Smooth muscle cell of the brain vasculature (primary cell): ENCODE data around the gene ALKBH5.

Source experiments
- DNase-seq: peaks from one replicate; pipeline ENCODE4 v3.0.0-alpha.2; 2012; ENCODE audit warnings: low read depth, low spot score

The ALKBH5 gene

GRCh38 chr17:18158022-18158600, 25.5 kb upstream of the ALKBH5 start:
- DNase-seq, result no peak

- DNase-seq, result no peak
These were observed 24.0 kb upstream of the ALKBH5 start for GRCh38 chr17:18159551-18160120.

- no peak for DNase-seq
These were observed 23.3 kb upstream of the ALKBH5 start for GRCh38 chr17:18160128-18160856.

- no peak for DNase-seq
These were observed 22.2 kb upstream of the ALKBH5 start for GRCh38 chr17:18161207-18162145.

GRCh38 chr17:18163547-18163946, 20.1 kb upstream of the ALKBH5 start:
- DNase-seq, result no peak

- DNase-seq, result no peak
These were observed 16.7 kb upstream of the ALKBH5 start for GRCh38 chr17:18166894-18167293.

GRCh38 chr17:18167421-18167820, 16.2 kb upstream of the ALKBH5 start:
- no peak for DNase-seq

- no peak for DNase-seq
These were observed 10.9 kb upstream of the ALKBH5 start for GRCh38 chr17:18172531-18173278.

GRCh38 chr17:18173740-18174139, 9.9 kb upstream of the ALKBH5 start:
- no peak for DNase-seq

GRCh38 chr17:18176176-18176575, 7.5 kb upstream of the ALKBH5 start:
- no peak for DNase-seq

- no peak for DNase-seq
These were observed 6.5 kb upstream of the ALKBH5 start for GRCh38 chr17:18177133-18177532.

- no peak for DNase-seq
These were observed 5.9 kb upstream of the ALKBH5 start for GRCh38 chr17:18177722-18178121.

- DNase-seq, result no peak
These were observed 4.4 kb upstream of the ALKBH5 start for GRCh38 chr17:18179196-18179595.

- no peak for DNase-seq
These were observed 3.8 kb upstream of the ALKBH5 start for GRCh38 chr17:18179804-18180203.

GRCh38 chr17:18181358-18181757, 2.3 kb upstream of the ALKBH5 start:
- no peak for DNase-seq

- DNase-seq, result no peak
These were observed 1.3 kb upstream of the ALKBH5 start for GRCh38 chr17:18182110-18182977.

GRCh38 chr17:18182978-18183333, 672 bp upstream of the ALKBH5 start:
- no peak for DNase-seq

- DNase-seq, result no peak
These were observed 759 bp downstream of the ALKBH5 start for GRCh38 chr17:18184143-18185031.

GRCh38 chr17:18185391-18185790, 1.8 kb downstream of the ALKBH5 start:
- DNase-seq, result no peak
